Naive thymus-derived CD8-positive, alpha-beta T cell (primary cell): ENCODE measurements around the gene MYORG. TPM values are rescaled to one million over a fixed set of nuclear protein-coding genes. Genes with fewer than 3 reads are reported as not detected.

Experiments used
- ATAC-seq, 2 donors: fragments of 150-1000 bp; cut with Tn5 transposase in 1 of 2; sonication (Bioruptor Pico), chemical (Tn5 transposase) in 1 of 2; 1 replicate in 1 of 2; 2 replicates in 1 of 2; pipeline ENCODE4 v1.10.0; 2021; ENCODE audit warnings: mild to moderate bottlenecking in 2 of 2, moderate library complexity in 2 of 2
- POLR2A ChIA-PET: fragments of 350-600 bp; sonication (Branson Sonifier 250); formaldehyde crosslinking; loops from one replicate; lab custom pipeline; 2021; ENCODE audit warnings: antibody characterized with exemption; lab: Charles Lee
- DNase-seq, 10 donors: peaks; one replicate each; pipeline versions ENCODE4 v3.0.0 to v3.0.0-alpha.2; 2020 to 2022
- H3K27ac Mint-ChIP-seq, 10 donors: one replicate each; pipeline ENCODE4 v1.8.0; 2020 to 2022; ENCODE audit warnings: mild to moderate bottlenecking in 10 of 10, mixed read lengths in 10 of 10, moderate library complexity in 4 of 10, inconsistent platforms in 1 of 10
- H3K27me3 Mint-ChIP-seq, 5 donors: one replicate each; pipeline ENCODE4 v1.8.0; 2021 to 2022; ENCODE audit warnings: mixed read lengths in 5 of 5
- H3K36me3 Mint-ChIP-seq, 3 donors: one replicate each; pipeline ENCODE4 v1.8.0; 2020 to 2022; ENCODE audit warnings: mixed read lengths in 3 of 3, mild to moderate bottlenecking in 2 of 3, inconsistent platforms in 1 of 3
- H3K4me1 Mint-ChIP-seq, 4 donors: one replicate each; pipeline ENCODE4 v1.8.0; 2021 to 2022; ENCODE audit warnings: mixed read lengths in 4 of 4
- H3K4me3 Mint-ChIP-seq, 10 donors: one replicate each; pipeline ENCODE4 v1.8.0; 2020 to 2022; ENCODE audit warnings: mild to moderate bottlenecking in 10 of 10, mixed read lengths in 10 of 10, moderate library complexity in 6 of 10, inconsistent platforms in 1 of 10
- H3K9me3 Mint-ChIP-seq, 9 donors: one replicate each; pipeline ENCODE4 v1.8.0; 2020 to 2022; ENCODE audit warnings: mixed read lengths in 9 of 9, mild to moderate bottlenecking in 3 of 9, inconsistent platforms in 1 of 9, moderate library complexity in 1 of 9
- polyA plus RNA-seq, 3 donors: library from polyadenylated mRNA; unstranded; fragments of 300-500 nt; fragmentation: Illumina TruSeq; gene quantifications; one replicate each; pipeline ENCODE4 v1.2.3, GENCODE V29; 2021
- total RNA-seq, 8 experiments: library from RNA in 2 of 8; stranded (reverse) in 2 of 8; gene quantifications; one replicate each; pipeline ENCODE4 v1.2.3 and lab custom pipeline; 2021 to 2026

The MYORG gene
- total and polyA plus RNA-seq, 5 experiments from 2014 or later, result 0.17 to 1.5 (median 0.39) TPM

DNA sequence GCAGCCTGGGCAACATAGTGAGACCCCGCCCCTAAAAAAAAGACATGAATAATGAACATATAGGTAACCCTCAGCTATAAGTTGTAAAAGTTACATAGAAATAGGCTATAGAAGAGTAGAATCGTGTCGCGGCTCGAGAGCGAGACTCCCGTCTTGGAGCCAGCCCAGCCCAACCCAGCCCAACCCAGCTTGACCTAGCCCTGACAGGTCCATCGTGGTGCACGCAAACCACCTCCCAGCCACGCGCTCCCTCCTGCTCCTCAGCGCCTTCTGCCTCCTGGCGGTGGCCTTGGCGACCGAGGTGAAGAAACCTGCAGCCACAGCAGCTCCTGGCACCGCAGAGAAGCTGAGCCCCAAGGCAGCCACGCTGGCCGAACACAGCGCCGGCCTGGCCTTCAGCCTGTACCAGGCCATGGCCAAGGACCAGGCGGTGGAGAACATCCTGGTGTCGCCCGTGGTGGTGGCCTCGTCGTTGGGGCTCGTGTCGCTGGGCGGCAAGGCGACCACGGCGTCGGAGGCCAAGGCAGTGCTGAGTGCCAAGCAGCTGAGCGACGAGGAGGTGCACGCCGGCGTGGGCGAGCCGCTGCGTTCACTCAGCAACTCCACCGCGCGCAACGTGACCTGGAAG is 58.4 kb downstream of the MYORG start:
- no peaks in the 10 kb centered on the region for H3K36me3 Mint-ChIP-seq
- H3K4me1 Mint-ChIP-seq, result peaks cover 0 to 2% (median 0%) of the 10 kb centered on the region in 4 donors
- POLR2A ChIA-PET, result no interaction called here
- ATAC-seq (no peak), DNase-seq (no peak)
- no peak overlapping the region for H3K27ac Mint-ChIP-seq
- H3K27me3 Mint-ChIP-seq, result peaks cover 0 to 2% (median 0%) of the 10 kb centered on the region in 5 donors
- H3K9me3 Mint-ChIP-seq, result no peaks in the 10 kb centered on the region
- no peak overlapping the region for H3K4me3 Mint-ChIP-seq

DNA sequence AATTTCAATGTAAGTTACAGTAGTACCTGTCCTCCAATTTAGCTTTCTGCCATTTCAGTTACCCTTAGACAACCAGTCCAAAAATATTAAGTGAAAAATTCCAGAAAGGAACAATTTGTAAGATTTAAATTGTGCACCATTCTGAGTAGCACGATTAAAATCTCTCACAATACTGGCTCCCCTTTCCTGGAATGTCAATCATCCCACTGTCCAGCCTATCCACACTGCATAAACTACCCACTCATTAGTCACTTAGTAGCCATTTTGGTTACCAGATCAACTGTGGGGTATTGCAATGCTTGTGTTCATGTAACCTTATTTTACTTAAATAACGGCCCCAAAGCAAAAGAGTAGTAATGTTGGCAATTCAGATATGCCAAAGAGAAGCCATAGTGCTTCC is 59.3 kb downstream of the MYORG start:
- no peaks in the 10 kb centered on the region for H3K9me3 Mint-ChIP-seq
- H3K4me3 Mint-ChIP-seq, result no peak overlapping the region
- ATAC-seq, result no peak
- DNase-seq, result no peak
- peaks cover 0 to 2% (median 0%) of the 10 kb centered on the region in 4 donors for H3K4me1 Mint-ChIP-seq
- no peak overlapping the region for H3K27ac Mint-ChIP-seq
- H3K36me3 Mint-ChIP-seq, result no peaks in the 10 kb centered on the region
- POLR2A ChIA-PET, result no interaction called here
- peaks cover 0 to 2% (median 0%) of the 10 kb centered on the region in 5 donors for H3K27me3 Mint-ChIP-seq

Other genes starting within 250 kb of the MYORG start
- 10 to 100 TPM; 38.9 to 40.2 TPM for gene UBAP1, start 197.9 kb downstream of the MYORG start, total RNA-seq
- gene UBAP1, start 197.9 kb downstream of the MYORG start, polyA plus RNA-seq, result 10 to 100 TPM; 36.3 to 48.1 (median 36.5) TPM
- under 1 TPM; 0.19 to 0.44 TPM for gene KIF24, start 47.6 kb downstream of the MYORG start, total RNA-seq
- gene KIF24, start 47.6 kb downstream of the MYORG start, polyA plus RNA-seq, result not detected
- gene NUDT2, start 47.3 kb downstream of the MYORG start, total RNA-seq, result 10 to 100 TPM; 18.9 to 19.3 TPM
- 10 to 100 TPM; 28.0 to 71.2 (median 35.1) TPM for gene NUDT2, start 47.3 kb downstream of the MYORG start, polyA plus RNA-seq
- 10 to 100 TPM; 18.4 to 18.5 TPM for gene FAM219A, start 81.7 kb upstream of the MYORG start, total RNA-seq
- gene FAM219A, start 81.7 kb upstream of the MYORG start, polyA plus RNA-seq, result 1 to 10 TPM in 1 of 3 donors, under 1 TPM in 2; 0.59 to 1.1 (median 0.67) TPM
- not detected for gene DNAI1, start 81.9 kb upstream of the MYORG start, total RNA-seq
- not detected for gene DNAI1, start 81.9 kb upstream of the MYORG start, polyA plus RNA-seq
- gene ENHO, start 146.1 kb upstream of the MYORG start, total RNA-seq, result under 1 TPM in 1 of 2 experiments, not detected in 1; 0.36 TPM
- gene ENHO, start 146.1 kb upstream of the MYORG start, polyA plus RNA-seq, result under 1 TPM; 0.19 to 0.24 (median 0.21) TPM
- gene CNTFR, start 212.8 kb upstream of the MYORG start, total RNA-seq, result not detected
- gene CNTFR, start 212.8 kb upstream of the MYORG start, polyA plus RNA-seq, result not detected
- gene RPP25L, start 235.2 kb upstream of the MYORG start, total RNA-seq, result 10 to 100 TPM; 20.5 to 22.2 TPM
- gene RPP25L, start 235.2 kb upstream of the MYORG start, polyA plus RNA-seq, result 10 to 100 TPM; 28.7 to 51.7 (median 45.1) TPM
- 10 to 100 TPM; 60.0 to 69.6 TPM for gene DCTN3, start 243.6 kb upstream of the MYORG start, total RNA-seq
- gene DCTN3, start 243.6 kb upstream of the MYORG start, polyA plus RNA-seq, result 100 to 1,000 TPM; 117 to 140 (median 124) TPM